Measurements from ENCODE around the gene RAB11FIP4. TPM values are rescaled to one million over a fixed set of nuclear protein-coding genes. Genes with fewer than 3 reads are reported as not detected.

RAB11FIP4 gene
- total RNA-seq, 4 donors from 2014 or later = 9.9 to 23.6 (median 16.1) TPM

- no peaks in the 10 kb centered on the region for H3K36me3 ChIP-seq
- no peak for TF ChIP-seq CTCF (IDR thresholded peaks at IDR 0.05)
- TF ChIP-seq POLR2A (IDR thresholded peaks at IDR 0.05) = no peak
- intact Hi-C loops (cut with DNase I) = no loop called here
- WGBS, 2 donors = 23 to 43% methylated on average over 9 to 11 of the region's 11 CpGs
- peaks cover 11 to 34% (median 15%) of the 10 kb centered on the region in 3 donors for H3K4me1 ChIP-seq
- H3K27ac ChIP-seq = no peak overlapping the region
- no peak overlapping the region for H3K4me3 ChIP-seq
- peaks cover 0 to 67% (median 6%) of the 10 kb centered on the region in 4 donors for H3K27me3 ChIP-seq
- H3K9me3 ChIP-seq = no peaks in the 10 kb centered on the region
- DNase-seq = no peak
Observed at GRCh38 chr17:31394544-31394943, 3.1 kb downstream of the RAB11FIP4 start.

GRCh38 chr17:31397256-31397939 is 5.9 kb downstream of the RAB11FIP4 start:
- no peak for DNase-seq

GRCh38 chr17:31398381-31399311 is 7.2 kb downstream of the RAB11FIP4 start:
- Histone ChIP-seq H3K4me3 (no peak overlapping the region), H3K27ac (no peak overlapping the region), H3K4me1 (no peaks in the 10 kb centered on the region), H3K27me3 (peaks cover 0 to 27% (median 0%) of the 10 kb centered on the region in 4 donors), H3K36me3 (no peaks in the 10 kb centered on the region), H3K9me3 (no peaks in the 10 kb centered on the region)
- no peak for DNase-seq
- TF ChIP-seq CTCF (IDR thresholded peaks at IDR 0.05) (no peak), POLR2A (IDR thresholded peaks at IDR 0.05) (no peak)
- intact Hi-C loops (cut with DNase I) = no loop called here
- WGBS, 2 donors = 71 to 76% methylated on average over 8 to 14 of the region's 21 CpGs

More at GRCh38 chr17:31397256-31397939, 5.9 kb downstream of the RAB11FIP4 start:
- Histone ChIP-seq H3K27me3 (peaks cover 0 to 39% (median 0%) of the 10 kb centered on the region in 4 donors), H3K9me3 (no peaks in the 10 kb centered on the region), H3K27ac (no peak overlapping the region), H3K4me1 (peaks cover 0 to 10% (median 2%) of the 10 kb centered on the region in 3 donors), H3K4me3 (no peak overlapping the region), H3K36me3 (no peaks in the 10 kb centered on the region)
- 70 to 71% methylated on average over 6 to 7 of the region's 8 CpGs for WGBS, 2 donors
- intact Hi-C loops (cut with DNase I) = no loop called here
- no peak for TF ChIP-seq POLR2A (IDR thresholded peaks at IDR 0.05)
- no peak for TF ChIP-seq CTCF (IDR thresholded peaks at IDR 0.05)

GRCh38 chr17:31400481-31400950 is 9.0 kb downstream of the RAB11FIP4 start:
- no peaks in the 10 kb centered on the region for H3K36me3 ChIP-seq
- H3K4me1 ChIP-seq = no peaks in the 10 kb centered on the region
- no peak overlapping the region for H3K27ac ChIP-seq
- H3K9me3 ChIP-seq = no peaks in the 10 kb centered on the region
- TF ChIP-seq CTCF (IDR thresholded peaks at IDR 0.05) = no peak
- TF ChIP-seq POLR2A (IDR thresholded peaks at IDR 0.05) = no peak
- no peak for DNase-seq
- no peak overlapping the region for H3K4me3 ChIP-seq
- intact Hi-C loops (cut with DNase I) = no loop called here
- 74 to 76% methylated on average over 9 to 11 of the region's 11 CpGs for WGBS, 2 donors
- H3K27me3 ChIP-seq = peaks cover 0 to 11% (median 0%) of the 10 kb centered on the region in 4 donors
